ENCODE data around the gene ASB16. TPM values are rescaled to one million over a fixed set of nuclear protein-coding genes. Genes with fewer than 3 reads are reported as not detected.

The ASB16 gene
- total RNA-seq, 1 donor = 0.27 TPM

DNA sequence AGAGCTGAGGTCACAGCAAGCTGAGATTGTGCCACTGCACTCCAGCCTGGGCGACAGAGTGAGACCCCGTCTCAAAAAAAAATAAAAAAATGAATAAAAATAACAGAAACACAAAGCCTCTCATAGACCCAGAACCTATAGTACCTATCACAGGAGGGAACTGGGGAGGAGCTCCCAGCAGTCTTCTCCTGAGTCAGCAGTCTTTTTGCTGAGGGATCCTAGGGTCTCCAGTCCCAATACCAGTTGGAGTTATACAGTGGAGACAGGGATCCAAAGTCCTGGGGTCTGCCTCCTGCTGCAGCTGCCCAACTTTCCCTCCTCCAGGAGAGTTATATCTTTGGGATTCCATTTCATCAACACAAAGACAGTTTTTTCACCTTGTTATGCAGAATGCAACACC is 12.5 kb downstream of the ASB16 start:
- TF ChIP-seq CTCF (IDR thresholded peaks at IDR 0.05; ENCODE audit: insufficient read depth, low read length) = no peak
- no peak for DNase-seq (ENCODE audit: low read depth)
- no peak overlapping the region for H3K4me3 ChIP-seq (ENCODE audit: low read depth, low read length)

DNA sequence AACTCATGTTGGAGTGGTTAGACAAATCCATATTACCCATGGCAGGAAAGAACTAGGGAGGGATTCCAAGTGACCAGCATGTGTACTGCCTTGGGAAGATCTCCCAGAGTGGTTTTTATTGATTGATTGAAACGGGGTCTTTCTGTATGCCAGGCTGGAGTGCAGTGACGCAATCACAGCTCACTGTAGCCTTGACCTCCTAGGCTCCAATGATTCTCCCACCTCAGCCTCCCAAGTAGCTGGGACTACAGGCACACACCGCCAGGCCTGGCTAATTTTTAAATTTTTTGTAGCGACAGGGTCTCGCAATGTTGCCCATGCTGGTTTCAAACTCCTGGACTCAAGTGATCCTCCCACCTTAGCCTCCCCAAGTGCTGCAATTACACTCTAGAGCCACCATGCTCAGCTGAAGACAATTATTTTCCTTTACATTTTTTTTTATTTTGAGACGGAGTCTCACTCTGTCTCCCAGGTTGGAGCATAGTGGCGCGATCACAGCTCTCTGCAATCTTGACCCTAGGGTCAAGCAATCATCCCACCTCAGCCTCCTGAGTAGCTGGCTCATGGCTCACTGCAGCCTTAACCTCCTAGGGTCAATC is 13.8 kb downstream of the ASB16 start:
- TF ChIP-seq CTCF (IDR thresholded peaks at IDR 0.05; ENCODE audit: insufficient read depth, low read length) = no peak
- DNase-seq (ENCODE audit: low read depth) = no peak
- no peak overlapping the region for H3K4me3 ChIP-seq (ENCODE audit: low read depth, low read length)

GRCh38 chr17:44186307-44187130 is 16.0 kb downstream of the ASB16 start, which contains the start of gene TMUB2:
Gene TMUB2 (plus strand): TSS chr17:44186972. CDS start chr17:44187709, 737 bp downstream.
- no peak for TF ChIP-seq CTCF (IDR thresholded peaks at IDR 0.05; ENCODE audit: insufficient read depth, low read length)
- H3K4me3 ChIP-seq (ENCODE audit: low read depth, low read length) = peak within 1 kb of the TSS; percentile 99
- peak; percentile 100 for DNase-seq (ENCODE audit: low read depth)

- no peak for TF ChIP-seq CTCF (IDR thresholded peaks at IDR 0.05; ENCODE audit: insufficient read depth, low read length)
- DNase-seq (ENCODE audit: low read depth) = peak; percentile 63
- peak overlapping the region; percentile 99 for H3K4me3 ChIP-seq (ENCODE audit: low read depth, low read length)
Observed at GRCh38 chr17:44187131-44187899, 16.8 kb downstream of the ASB16 start.

DNA sequence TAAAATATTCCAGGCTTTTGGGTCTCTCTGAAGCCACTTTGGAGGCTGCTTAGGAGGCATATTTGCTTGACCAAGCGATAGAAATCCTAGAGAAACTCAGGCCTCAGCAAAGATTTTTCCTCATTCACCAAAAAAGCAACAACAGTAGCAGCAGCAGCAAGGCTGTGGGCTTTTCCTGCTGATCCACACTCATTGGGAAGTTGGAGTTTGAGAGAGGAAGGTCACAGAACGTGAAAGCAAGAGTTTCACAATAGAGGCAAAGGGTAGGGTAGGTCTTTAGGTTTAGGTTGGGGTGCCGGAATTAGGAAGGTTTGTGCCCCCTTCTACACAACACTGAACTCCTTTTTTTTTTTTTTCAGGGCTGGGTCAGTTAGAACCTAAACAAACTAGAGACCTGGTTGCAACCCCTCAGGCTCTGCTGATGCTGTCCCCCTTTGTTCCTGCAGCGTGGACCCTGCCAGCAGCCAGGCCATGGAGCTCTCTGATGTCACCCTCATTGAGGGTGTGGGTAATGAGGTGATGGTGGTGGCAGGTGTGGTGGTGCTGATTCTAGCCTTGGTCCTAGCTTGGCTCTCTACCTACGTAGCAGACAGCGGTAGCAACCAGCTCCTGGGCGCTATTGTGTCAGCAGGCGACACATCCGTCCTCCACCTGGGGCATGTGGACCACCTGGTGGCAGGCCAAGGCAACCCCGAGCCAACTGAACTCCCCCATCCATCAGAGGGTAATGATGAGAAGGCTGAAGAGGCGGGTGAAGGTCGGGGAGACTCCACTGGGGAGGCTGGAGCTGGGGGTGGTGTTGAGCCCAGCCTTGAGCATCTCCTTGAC is 18.3 kb downstream of the ASB16 start:
- TF ChIP-seq CTCF (IDR thresholded peaks at IDR 0.05; ENCODE audit: insufficient read depth, low read length) = no peak
- peak overlapping the region; percentile 99 for H3K4me3 ChIP-seq (ENCODE audit: low read depth, low read length)
- DNase-seq (ENCODE audit: low read depth) = no peak

- H3K4me3 ChIP-seq (ENCODE audit: low read depth, low read length) = no peak overlapping the region
- DNase-seq (ENCODE audit: low read depth) = no peak
- TF ChIP-seq CTCF (IDR thresholded peaks at IDR 0.05; ENCODE audit: insufficient read depth, low read length) = no peak
Observed at GRCh38 chr17:44190481-44190880, 20.0 kb downstream of the ASB16 start.
